K562 treated with DMSO at 1 percent for 12 hours (cell line): ENCODE data around the gene TEAD3. TPM values are rescaled to one million over a fixed set of nuclear protein-coding genes. Genes with fewer than 3 reads are reported as not detected.

Experiments used
- total RNA-seq: library from RNA; unstranded; fragments of 300-600 nt; gene quantifications from 2 replicates; pipeline ENCODE4 v1.2.3, GENCODE V29; 2022; ENCODE audit not compliant: insufficient read depth

Gene TEAD3
- total RNA-seq, result 6.1 and 15.3 TPM in 2 replicates

GRCh38 chr6:35496841-35497570, at the start of gene TEAD3:
TSS of gene TEAD3 (minus strand) at chr6:35497079.

GRCh38 chr6:35512740-35513139, 15.9 kb upstream of the TEAD3 start, which contains the start of gene TULP1:
TSS of gene TULP1 (minus strand) at chr6:35512896. CDS start at chr6:35512858, 38 bp downstream.

GRCh38 chr6:35468181-35468979, 28.5 kb downstream of the TEAD3 start, which contains the start of gene RPL10A:
TSS of gene RPL10A (plus strand) at chr6:35468401. CDS start at chr6:35468435, 34 bp downstream.

GRCh38 chr6:35452183-35453090, 44.4 kb downstream of the TEAD3 start, which contains the start of gene FANCE:
TSS of gene FANCE (plus strand) at chr6:35452338. CDS start at chr6:35452546, 208 bp downstream.

Other genes with a start within 250 kb of the TEAD3 start
- 16.2 and 33.0 TPM in 2 replicates for gene ZNF76, start 237.3 kb downstream of the TEAD3 start, total RNA-seq
- 31.5 and 35.8 TPM in 2 replicates for gene DEF6, start 199.3 kb downstream of the TEAD3 start, total RNA-seq
- gene PPARD, start 154.5 kb downstream of the TEAD3 start, total RNA-seq, result 34.1 and 62.5 TPM in 2 replicates
- 14.1 and 14.7 TPM in 2 replicates for gene FANCE, start 44.7 kb downstream of the TEAD3 start, total RNA-seq
- 3,105 and 3,645 TPM in 2 replicates for gene RPL10A, start 28.7 kb downstream of the TEAD3 start, total RNA-seq
- gene TULP1, start 15.8 kb upstream of the TEAD3 start, total RNA-seq, result not detected in 2 replicates
- 13.1 and 48.5 TPM in 2 replicates for gene FKBP5, start 191.8 kb upstream of the TEAD3 start, total RNA-seq
- not detected in 2 replicates for gene ARMC12, start 240.0 kb upstream of the TEAD3 start, total RNA-seq